NCI-H1048 (cell line): Measurements from ENCODE around the gene DRP2.
"Not testable (repeated sequence)": the region's sequence is repeated elsewhere in the genome, so short reads cannot be mapped to it uniquely, and the experiment has no call there.

Experiments
- DNase-seq: peaks from one replicate; lab custom pipeline; 2025; lab: John Stamatoyannopoulos, UW

DRP2 gene

DNA sequence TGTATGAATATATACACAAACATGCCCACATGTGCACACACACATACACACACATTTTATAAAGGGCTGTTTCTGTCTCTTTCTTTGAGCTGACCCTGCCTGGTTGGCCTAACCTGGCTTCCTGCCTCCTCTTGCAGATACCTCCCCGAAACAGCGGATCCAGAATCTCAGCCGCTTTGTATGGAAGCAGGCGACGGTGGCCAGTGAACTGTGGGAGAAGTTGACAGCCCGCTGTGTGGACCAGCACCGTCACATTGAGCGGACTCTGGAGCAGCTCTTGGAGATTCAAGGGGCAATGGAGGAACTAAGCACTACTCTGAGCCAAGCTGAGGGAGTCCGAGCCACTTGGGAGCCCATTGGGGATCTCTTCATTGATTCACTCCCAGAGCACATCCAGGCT is 21.9 kb downstream of the DRP2 start:
- no peak for DNase-seq

DNA sequence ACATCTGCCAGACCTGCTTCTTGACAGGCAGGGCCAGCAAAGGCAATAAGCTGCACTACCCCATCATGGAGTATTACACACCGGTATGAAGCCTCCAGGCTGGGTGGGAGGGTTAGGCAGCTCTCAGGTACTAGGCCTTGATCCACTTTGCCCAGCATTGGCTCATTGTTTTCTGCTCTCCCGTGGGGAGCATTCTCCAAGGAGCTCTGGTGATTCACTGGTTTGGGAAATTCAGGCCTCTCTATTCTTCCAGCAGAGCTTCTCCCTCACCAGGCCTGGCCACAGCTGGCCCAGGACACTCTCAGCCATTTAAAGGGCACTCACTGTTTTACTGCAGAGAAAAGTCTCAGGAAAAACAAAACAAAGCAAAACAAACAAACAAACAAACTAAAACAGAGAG is 33.0 kb downstream of the DRP2 start:
- DNase-seq = no peak

DNA sequence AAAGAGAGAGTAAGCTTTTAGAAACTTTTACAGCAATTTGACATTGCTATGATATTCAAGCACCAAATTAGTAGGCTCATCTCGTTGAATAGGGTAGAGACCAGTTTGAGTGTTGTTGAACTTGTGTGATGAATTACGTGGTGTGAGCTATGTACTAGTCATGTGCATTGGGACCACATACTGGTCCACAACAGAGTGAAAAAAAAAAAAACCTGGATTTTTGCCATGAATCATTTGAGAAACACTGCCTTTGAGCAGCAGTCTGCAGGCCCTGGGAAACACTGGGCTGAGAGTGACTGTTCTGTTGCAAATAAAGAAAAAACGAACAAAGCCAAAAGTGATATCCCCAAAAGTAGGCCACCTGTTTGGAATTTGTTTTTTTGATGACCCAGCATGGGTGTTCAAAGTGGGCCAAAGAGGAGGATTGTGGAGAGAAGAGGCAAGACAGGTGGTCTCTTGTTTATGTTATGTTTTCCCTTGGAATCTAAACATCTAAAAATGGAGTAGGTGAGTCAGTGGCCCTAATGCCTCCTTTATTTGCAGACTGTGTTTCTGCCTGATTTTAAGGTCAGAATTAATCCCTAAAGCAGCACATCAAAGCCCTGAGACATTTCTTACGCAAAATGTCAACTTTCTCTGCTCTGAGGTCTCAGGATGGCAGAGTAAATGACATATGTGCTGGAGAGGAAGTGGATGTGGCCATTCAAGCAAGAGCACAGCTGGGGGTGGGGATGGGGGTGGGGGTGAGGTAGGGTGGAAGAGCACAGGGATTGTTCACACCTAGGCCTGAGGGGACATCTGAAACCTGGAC is 38.1 kb downstream of the DRP2 start:
- DNase-seq = no peak

DNA sequence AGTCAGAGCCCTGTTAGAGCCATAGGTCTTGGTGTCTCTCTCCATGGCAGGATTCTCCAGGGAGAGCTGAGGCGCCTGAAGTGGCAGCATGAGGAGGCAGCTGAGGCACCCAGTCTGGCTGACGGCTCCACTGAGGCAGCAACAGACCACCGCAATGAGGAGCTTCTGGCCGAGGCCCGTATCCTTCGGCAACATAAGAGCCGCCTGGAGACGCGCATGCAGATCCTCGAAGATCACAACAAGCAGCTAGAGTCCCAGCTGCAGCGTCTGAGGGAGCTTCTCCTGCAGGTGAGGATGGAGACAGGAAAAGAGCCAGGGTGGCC is 38.6 kb downstream of the DRP2 start:
- no peak for DNase-seq

DNA sequence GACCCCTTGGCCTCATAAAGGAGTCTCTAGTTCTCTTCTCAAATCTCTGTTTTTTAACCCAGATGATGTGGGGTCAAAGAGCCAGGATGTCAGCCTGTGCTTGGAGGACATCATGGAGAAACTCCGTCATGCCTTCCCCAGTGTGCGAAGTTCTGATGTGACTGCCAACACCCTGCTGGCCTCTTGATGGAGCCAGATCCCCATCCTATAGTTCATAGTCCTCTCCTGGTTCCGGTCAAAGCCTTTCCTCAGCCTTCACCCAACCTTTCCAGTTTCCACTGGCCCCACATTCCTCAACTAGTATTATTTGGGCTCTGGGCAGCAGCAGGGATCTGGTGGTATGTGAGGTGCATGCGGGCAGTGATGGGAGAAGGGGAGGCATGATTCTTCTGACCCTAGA is 40.8 kb downstream of the DRP2 start:
- DNase-seq = no peak

DNA sequence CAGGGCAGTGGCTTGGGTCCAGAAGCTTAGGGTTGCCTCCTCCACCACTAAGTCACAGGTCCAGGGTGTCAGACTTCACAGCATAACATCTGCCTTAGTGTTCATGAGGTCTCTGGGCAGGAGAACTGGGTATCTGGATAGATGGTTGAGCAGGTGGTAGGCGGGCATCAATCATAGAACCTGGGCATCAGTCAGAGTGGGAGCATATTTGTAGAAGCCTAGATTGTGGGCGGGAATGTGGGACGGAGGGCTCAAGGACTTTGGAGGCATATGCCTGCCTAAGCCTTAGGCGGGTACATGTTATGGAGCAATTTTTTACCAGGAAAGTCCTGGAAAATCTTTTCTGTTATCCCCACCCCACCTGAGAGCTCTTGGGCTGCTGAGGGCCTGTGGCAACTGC is 43.0 kb downstream of the DRP2 start:
- no peak for DNase-seq

DNA sequence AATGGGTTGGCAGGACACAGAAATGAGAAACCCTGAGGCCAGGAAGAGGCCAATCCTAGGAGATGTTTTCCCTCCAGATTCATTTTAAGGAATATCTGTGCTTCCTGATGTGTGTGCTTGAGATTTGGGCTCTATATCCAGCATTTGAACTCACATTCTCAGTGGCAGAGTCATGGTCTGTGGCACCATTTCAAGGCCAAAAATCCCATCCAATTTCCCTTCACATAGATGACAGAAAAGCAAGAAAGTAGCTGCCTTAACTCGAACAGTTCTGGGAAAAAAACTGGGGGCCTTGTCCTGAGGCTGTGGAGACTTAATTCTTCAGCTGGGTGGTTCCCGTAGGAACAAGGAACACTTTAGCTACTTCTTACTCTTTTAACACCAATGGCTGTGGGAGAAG is 44.2 kb downstream of the DRP2 start:
- DNase-seq = no peak

DNA sequence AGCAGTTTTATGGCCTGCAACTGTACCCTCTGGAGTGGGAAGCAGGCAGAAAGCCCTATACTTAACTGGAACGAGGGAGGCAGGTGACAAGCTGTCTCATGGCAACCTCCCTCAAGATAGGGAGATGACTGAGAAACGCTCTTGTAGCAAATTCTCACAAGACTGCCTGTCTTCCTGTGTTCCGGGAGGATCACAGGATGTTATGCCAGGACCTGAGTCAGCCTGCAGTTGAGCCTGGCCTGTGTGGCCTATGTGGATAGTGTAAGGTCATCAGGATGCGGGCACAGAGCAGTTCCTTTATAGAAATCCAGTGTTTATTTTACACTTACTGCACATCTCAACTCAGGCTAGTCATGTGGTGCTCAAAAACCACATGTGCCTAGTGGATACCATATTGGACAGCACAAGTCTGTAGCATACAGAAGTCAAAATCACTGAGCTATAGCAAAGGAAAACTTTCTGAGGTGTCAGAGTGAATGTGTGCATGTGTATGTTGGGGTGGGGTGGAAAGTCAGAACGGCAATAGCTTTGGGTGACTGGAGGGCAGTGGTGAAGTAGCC is 46.4 kb downstream of the DRP2 start:
- DNase-seq = no peak

GRCh38 chrX:101274198-101274597 is 54.6 kb downstream of the DRP2 start:
- DNase-seq = no peak

DNA sequence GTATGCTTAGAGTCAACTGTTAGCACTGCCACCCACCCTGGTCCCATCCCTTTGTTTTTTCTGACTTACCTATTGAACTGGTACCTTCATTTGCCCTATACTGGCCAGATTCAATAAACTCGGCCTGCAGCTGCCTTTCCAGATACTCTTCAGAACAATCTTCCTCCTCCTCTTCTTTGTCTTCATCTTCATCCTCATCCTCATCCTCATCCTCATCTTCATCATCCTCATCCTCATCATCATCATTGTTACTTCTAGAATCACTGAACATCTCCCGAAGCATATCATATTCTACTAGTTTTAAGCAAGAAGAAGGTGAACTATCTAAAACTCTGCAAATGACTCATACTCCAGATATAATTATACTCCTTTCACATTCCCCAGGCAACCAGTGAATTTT is 56.7 kb downstream of the DRP2 start:
- DNase-seq = no peak

GRCh38 chrX:101287402-101287801 is 67.8 kb downstream of the DRP2 start:
- no peak for DNase-seq

DNA sequence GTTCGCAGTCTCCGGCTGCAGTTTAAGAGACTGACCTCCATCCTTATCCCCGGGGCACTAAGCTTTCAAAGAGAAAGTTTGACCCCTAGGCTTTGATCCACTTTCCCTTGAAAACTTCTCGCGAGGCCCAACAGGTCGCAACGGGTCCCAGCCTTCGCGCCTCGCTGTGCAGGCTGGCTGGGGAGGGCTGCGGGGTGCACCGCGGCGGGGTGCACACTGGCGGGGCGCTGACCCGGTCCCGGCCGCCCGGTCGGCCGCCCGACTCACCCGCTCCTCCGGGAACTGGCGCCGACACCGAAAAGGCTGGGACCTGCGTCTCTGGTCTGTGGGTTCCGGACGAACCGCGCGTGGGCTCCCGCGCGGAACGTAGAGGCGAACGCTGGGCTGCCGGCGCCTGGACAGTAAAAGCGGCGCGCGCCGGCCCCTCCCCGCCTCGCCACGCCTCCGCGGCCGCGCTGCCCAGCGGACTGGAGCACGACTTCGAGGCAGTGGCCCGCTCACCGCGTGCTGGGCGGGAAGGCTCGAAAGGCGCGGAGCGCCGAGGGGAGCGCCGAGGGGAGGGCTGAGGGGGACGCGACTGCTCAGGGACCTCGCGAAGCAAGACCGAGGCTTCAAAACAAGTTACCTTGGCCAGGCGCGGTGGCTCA is 71.5 kb downstream of the DRP2 start, which contains the start of gene TAF7L:
Gene TAF7L, minus strand, starts transcription at position 378 of the 647 bp plus-strand sequence. CDS start 3,791 bp downstream, outside the sequence.
- no peak for DNase-seq

DNA sequence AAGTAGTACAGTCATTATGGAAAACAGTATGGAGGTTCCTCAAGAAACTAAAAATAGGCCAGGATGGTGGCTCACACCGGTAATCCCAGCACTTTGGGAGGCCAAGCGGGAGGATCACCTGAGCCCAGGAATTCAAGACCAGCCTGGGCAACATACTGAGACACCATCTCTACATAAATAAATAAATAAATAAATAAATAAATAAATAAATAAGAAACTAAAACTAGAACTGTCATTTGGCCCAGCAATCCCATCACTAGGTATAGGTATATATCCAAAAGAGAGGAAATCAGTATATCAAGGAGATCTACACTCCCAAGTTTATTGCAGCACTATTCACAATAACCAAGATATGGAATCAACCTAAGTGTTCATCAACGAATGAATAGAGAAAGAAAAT is 76.0 kb downstream of the DRP2 start:
- DNase-seq = not testable (repeated sequence)

DNA sequence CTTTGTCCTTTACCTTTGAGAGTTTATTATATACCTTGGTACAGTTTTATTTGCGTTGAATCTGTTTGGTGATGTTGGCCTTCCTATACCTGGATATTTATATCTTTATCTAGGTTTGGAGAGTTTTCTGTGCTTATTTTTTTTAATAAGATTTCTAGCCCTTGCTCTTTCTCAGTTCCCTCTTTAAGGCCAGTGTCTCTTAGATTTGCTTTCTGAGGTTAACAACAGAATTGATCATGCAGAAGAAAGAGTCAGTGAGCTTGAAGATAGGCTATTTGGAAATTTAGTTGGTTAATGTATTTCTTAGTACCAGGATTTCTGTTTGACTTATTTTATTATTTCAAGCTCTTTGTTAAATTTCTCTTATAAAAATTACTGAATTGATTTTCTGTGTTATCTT is 84.2 kb downstream of the DRP2 start:
- no peak for DNase-seq
